Testis (tissue), 2 donors: ENCODE results near the gene TXLNB.

Experiments
- POLR2A ChIP-seq: fragments of 450-650 bp; IDR thresholded peaks from one replicate; pipeline ENCODE4 v1.6.1; 2017; ENCODE audit warnings: antibody characterized with exemption, mild to moderate bottlenecking, moderate library complexity
- TF ChIP-seq, protein P1 (sequence below), 3 experiments: fragments of 450-650 bp in 2 of 3; fragments of 200-600 bp in 1 of 3; sonication (generic) in 1 of 3; IDR thresholded peaks; one replicate each; pipeline ENCODE4 v1.5.1; 2016 to 2019; ENCODE audit warnings: antibody characterized with exemption in 3 of 3, mild to moderate bottlenecking in 2 of 3, moderate library complexity in 1 of 3

DNA sequence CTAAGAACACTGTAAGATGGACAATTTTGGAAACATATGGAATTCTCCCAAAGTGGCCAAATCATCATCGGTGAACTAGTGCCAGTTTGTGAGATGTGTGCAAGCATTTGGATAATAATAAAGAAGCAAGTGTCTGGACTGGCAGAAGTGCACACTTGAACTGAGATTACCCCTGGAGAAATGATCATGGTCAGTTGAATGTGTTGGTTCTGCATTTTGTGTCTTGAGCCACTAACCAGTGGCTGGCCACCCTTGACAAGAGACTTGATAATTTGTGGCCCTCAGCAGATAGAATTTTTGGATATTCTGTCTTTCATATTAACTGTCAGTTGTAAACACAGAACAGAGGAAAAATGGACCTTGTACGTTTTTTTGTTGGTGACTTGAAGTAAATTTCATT, 45.2 kb upstream of the TXLNB start:
- TF ChIP-seq, protein P1, sequence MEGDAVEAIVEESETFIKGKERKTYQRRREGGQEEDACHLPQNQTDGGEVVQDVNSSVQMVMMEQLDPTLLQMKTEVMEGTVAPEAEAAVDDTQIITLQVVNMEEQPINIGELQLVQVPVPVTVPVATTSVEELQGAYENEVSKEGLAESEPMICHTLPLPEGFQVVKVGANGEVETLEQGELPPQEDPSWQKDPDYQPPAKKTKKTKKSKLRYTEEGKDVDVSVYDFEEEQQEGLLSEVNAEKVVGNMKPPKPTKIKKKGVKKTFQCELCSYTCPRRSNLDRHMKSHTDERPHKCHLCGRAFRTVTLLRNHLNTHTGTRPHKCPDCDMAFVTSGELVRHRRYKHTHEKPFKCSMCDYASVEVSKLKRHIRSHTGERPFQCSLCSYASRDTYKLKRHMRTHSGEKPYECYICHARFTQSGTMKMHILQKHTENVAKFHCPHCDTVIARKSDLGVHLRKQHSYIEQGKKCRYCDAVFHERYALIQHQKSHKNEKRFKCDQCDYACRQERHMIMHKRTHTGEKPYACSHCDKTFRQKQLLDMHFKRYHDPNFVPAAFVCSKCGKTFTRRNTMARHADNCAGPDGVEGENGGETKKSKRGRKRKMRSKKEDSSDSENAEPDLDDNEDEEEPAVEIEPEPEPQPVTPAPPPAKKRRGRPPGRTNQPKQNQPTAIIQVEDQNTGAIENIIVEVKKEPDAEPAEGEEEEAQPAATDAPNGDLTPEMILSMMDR (IDR thresholded peaks at IDR 0.05), result no peak
- TF ChIP-seq POLR2A, result no peak
